Measurements from ENCODE around the gene GBX1. TPM values are rescaled to one million over a fixed set of nuclear protein-coding genes. Genes with fewer than 3 reads are reported as not detected.

GBX1 gene
- total and polyA plus RNA-seq, 4 donors, result not detected

- 94 to 98% methylated on average over 24 of the region's 24 CpGs for WGBS, 2 donors
- Histone ChIP-seq H3K27me3 (ENCODE audit: control insufficient read depth in 3 of 3, insufficient read depth in 3 of 3, low read length in 2 of 3) (no peaks in the 10 kb centered on the region), H3K4me1 (ENCODE audit: control insufficient read depth in 5 of 5, insufficient read depth in 5 of 5, low read length in 5 of 5) (peaks cover 0 to 14% (median 0%) of the 10 kb centered on the region in 5 donors), H3K27ac (ENCODE audit: low read depth in 1 of 2, low read length in 1 of 2) (no peak overlapping the region), H3K36me3 (ENCODE audit: control insufficient read depth in 4 of 4, insufficient read depth in 4 of 4, low read length in 4 of 4) (peaks cover 0 to 88% (median 26%) of the 10 kb centered on the region in 4 donors), H3K4me3 (no peak overlapping the region), H3K9me3 (ENCODE audit: control insufficient read depth in 4 of 4, insufficient read depth in 3 of 4, low read length in 3 of 4) (peaks cover 0 to 4% (median 0%) of the 10 kb centered on the region in 4 donors), H3K9ac (ENCODE audit: insufficient read depth in 1 of 2, low read length in 2 of 2) (no peak overlapping the region)
- TF ChIP-seq CTCF (IDR thresholded peaks at IDR 0.05; ENCODE audit: control extremely low read depth, extremely low read depth), result no peak
- no peak for ATAC-seq (ENCODE audit: insufficient read depth, low FRiP score)
- peak in 1 of 3 donors; percentile 7 for DNase-seq
These were observed 33.3 kb downstream of the GBX1 start for GRCh38 chr7:151133986-151134742.

GRCh38 chr7:151133266-151133985 lies 34.1 kb downstream of the GBX1 start:
- Histone ChIP-seq H3K9me3 (ENCODE audit: control insufficient read depth in 4 of 4, insufficient read depth in 3 of 4, low read length in 3 of 4) (peaks cover 0 to 4% (median 0%) of the 10 kb centered on the region in 4 donors), H3K27ac (ENCODE audit: low read depth in 1 of 2, low read length in 1 of 2) (no peak overlapping the region), H3K27me3 (ENCODE audit: control insufficient read depth in 3 of 3, insufficient read depth in 3 of 3, low read length in 2 of 3) (no peaks in the 10 kb centered on the region), H3K4me3 (no peak overlapping the region), H3K36me3 (ENCODE audit: control insufficient read depth in 4 of 4, insufficient read depth in 4 of 4, low read length in 4 of 4) (peaks cover 0 to 90% (median 30%) of the 10 kb centered on the region in 4 donors), H3K4me1 (ENCODE audit: control insufficient read depth in 5 of 5, insufficient read depth in 5 of 5, low read length in 5 of 5) (peaks cover 0 to 14% (median 0%) of the 10 kb centered on the region in 5 donors), H3K9ac (ENCODE audit: insufficient read depth in 1 of 2, low read length in 2 of 2) (no peak overlapping the region)
- 93 to 97% methylated on average over 16 of the region's 16 CpGs for WGBS, 2 donors
- no peak for TF ChIP-seq CTCF (IDR thresholded peaks at IDR 0.05; ENCODE audit: control extremely low read depth, extremely low read depth)
- ATAC-seq (ENCODE audit: insufficient read depth, low FRiP score) (no peak), DNase-seq (no peak)

- Histone ChIP-seq H3K9ac (ENCODE audit: insufficient read depth in 1 of 2, low read length in 2 of 2) (no peak overlapping the region), H3K27ac (ENCODE audit: low read depth in 1 of 2, low read length in 1 of 2) (no peak overlapping the region), H3K27me3 (ENCODE audit: control insufficient read depth in 3 of 3, insufficient read depth in 3 of 3, low read length in 2 of 3) (no peaks in the 10 kb centered on the region), H3K4me3 (no peak overlapping the region), H3K36me3 (ENCODE audit: control insufficient read depth in 4 of 4, insufficient read depth in 4 of 4, low read length in 4 of 4) (peaks cover 0 to 90% (median 35%) of the 10 kb centered on the region in 4 donors), H3K4me1 (ENCODE audit: control insufficient read depth in 5 of 5, insufficient read depth in 5 of 5, low read length in 5 of 5) (peaks cover 0 to 14% (median 0%) of the 10 kb centered on the region in 5 donors), H3K9me3 (ENCODE audit: control insufficient read depth in 4 of 4, insufficient read depth in 3 of 4, low read length in 3 of 4) (peaks cover 0 to 4% (median 0%) of the 10 kb centered on the region in 4 donors)
- TF ChIP-seq CTCF (IDR thresholded peaks at IDR 0.05; ENCODE audit: control extremely low read depth, extremely low read depth), result no peak
- no peak for DNase-seq
- ATAC-seq (ENCODE audit: insufficient read depth, low FRiP score), result no peak
- 96 to 97% methylated on average over 21 of the region's 21 CpGs for WGBS, 2 donors
These were observed 34.9 kb downstream of the GBX1 start for GRCh38 chr7:151132461-151133205.
